GM12878 (cell line): ENCODE results near the gene SFN. TPM values are rescaled to one million over a fixed set of nuclear protein-coding genes. Genes with fewer than 3 reads are reported as not detected.

ENCODE experiments used
- CTCF ChIP-seq, 3 experiments: IDR thresholded peaks in 2 of 3; conservative IDR thresholded peaks in 1 of 3; 2 replicates each; pipeline ENCODE4 v1.5.1; 2011; ENCODE audit warnings: low read depth in 3 of 3, low read length in 3 of 3, mild to moderate bottlenecking in 3 of 3, control low read depth in 2 of 3, moderate library complexity in 2 of 3, inconsistent platforms in 1 of 3, mixed read lengths in 1 of 3; ENCODE audit not compliant: control insufficient read depth in 2 of 3, insufficient read depth in 1 of 3; ENCODE audit errors: extremely low read depth in 1 of 3
- E4F1 ChIP-seq: fragments of 450-650 bp; IDR thresholded peaks from 2 replicates; pipeline ENCODE4 v1.6.1; 2018; ENCODE audit warnings: borderline replicate concordance, mild to moderate bottlenecking; ENCODE audit not compliant: partially characterized antibody
- ELK1 ChIP-seq: IDR thresholded peaks from 2 replicates; pipeline ENCODE4 v1.6.1; 2012; ENCODE audit warnings: low read depth, low read length, improper control_type of control experiment
- IRF3 ChIP-seq: fragments of 450-650 bp; IDR thresholded peaks from 2 replicates; pipeline ENCODE4 v1.6.1; 2014; ENCODE audit warnings: mild to moderate bottlenecking
- KDM1A ChIP-seq: fragments of 200-600 bp; sonication (generic); IDR thresholded peaks from 2 replicates; pipeline ENCODE4 v1.6.1; 2016; ENCODE audit warnings: borderline replicate concordance
- NFIC ChIP-seq: IDR thresholded peaks from 2 replicates; pipeline ENCODE4 v1.6.1; 2012; ENCODE audit warnings: low read depth, mild to moderate bottlenecking, inconsistent platforms, low read length, moderate library complexity
- NFYB ChIP-seq: IDR thresholded peaks from 2 replicates; pipeline ENCODE4 v1.6.1; 2011; ENCODE audit warnings: low read depth, mild to moderate bottlenecking, low read length, improper control_type of control experiment, moderate library complexity; ENCODE audit not compliant: insufficient read depth
- PAX5 ChIP-seq: IDR thresholded peaks from 2 replicates; pipeline ENCODE4 v1.6.1; 2011; ENCODE audit warnings: low read depth, low read length, borderline replicate concordance
- RFX5 ChIP-seq: IDR thresholded peaks from 2 replicates; pipeline ENCODE4 v1.6.1; 2011; ENCODE audit warnings: low read depth, low read length, improper control_type of control experiment
- SMAD5 ChIP-seq: IDR thresholded peaks from 2 replicates; pipeline ENCODE4 v1.6.1; 2016; ENCODE audit warnings: antibody characterized with exemption, low read depth
- SUZ12 ChIP-seq: fragments of 200-600 bp; sonication (generic); IDR thresholded peaks from one replicate; pipeline ENCODE4 v1.6.1; 2018; ENCODE audit warnings: antibody characterized with exemption, mild to moderate bottlenecking; ENCODE audit not compliant: unreplicated experiment
- ZBTB33 ChIP-seq: fragments of 450-650 bp; IDR thresholded peaks from 2 replicates; pipeline ENCODE4 v1.6.1; 2017; ENCODE audit warnings: mild to moderate bottlenecking
- ZNF274 ChIP-seq: IDR thresholded peaks from one replicate; pipeline ENCODE4 v1.8.0; 2011; ENCODE audit not compliant: insufficient read length, insufficient read depth
- ZNF687 ChIP-seq: fragments of 450-650 bp; IDR thresholded peaks from 2 replicates; pipeline ENCODE4 v1.6.1; 2017; ENCODE audit warnings: mild to moderate bottlenecking, moderate library complexity
- polyA plus RNA-seq, 11 experiments: library from polyadenylated mRNA; depleted of rRNA in 4 of 11; unstranded in 6 of 11; stranded (reverse) in 5 of 11; fragments of >200 nt; fragmentation: Nextera tagmentation in 4 of 11; fragmentation: Illumina TruSeq in 1 of 11; extraction: Ambion mirVana in 4 of 11; extraction: Trizol in 1 of 11; gene quantifications; 1 replicate in 1 of 11; 2 replicates in 10 of 11; pipeline versions ENCODE4 v1.2.1 to v1.2.3, GENCODE V29; 2011 to 2016; ENCODE audit warnings: inconsistent platforms in 2 of 11, missing spikeins in 2 of 11, low read depth in 1 of 11
- total RNA-seq, 4 experiments: library from RNA; depleted of rRNA in 3 of 4; stranded (reverse); fragments of >200 nt in 3 of 4; fragmentation: Illumina TruSeq in 1 of 4; extraction: Trizol in 1 of 4; gene quantifications; 2 replicates each; pipeline versions ENCODE4 v1.2.1 to v1.2.3, GENCODE V29; 2013 to 2021

Gene SFN
- total and polyA plus RNA-seq, 10 of the 15 experiments (the other 5 are each of a cell fraction or from before 2014, with no cell fraction given): 0.19 to 2.9 (median 1.0) TPM

GRCh38 chr1:26838474-26839338 is 24.2 kb upstream of the SFN start (continued):
- TF ChIP-seq CTCF (IDR thresholded peaks at IDR 0.05 in 2 of 3, conservative IDR thresholded peaks at IDR 0.05 in 1 of 3; ENCODE audit: control insufficient read depth in 2 of 3, extremely low read depth in 1 of 3, insufficient read depth in 1 of 3, low read depth in 3 of 3, low read length in 3 of 3) (peak in 2 of 3 experiments; percentile 8 to 21; a peak in 2 of 6 replicates), ZNF687 (peak; percentile 98), SMAD5 (no peak), ELK1 (peak; percentile 62), ZNF274 (no peak), IRF3 (no peak), NFYB (0 out of 2 replicates have a peak, but pooled peaks have one; percentile 26), ZBTB33 (no peak), E4F1 (no peak), KDM1A (no peak), SUZ12 (no peak), PAX5 (peak; percentile 80), RFX5 (no peak), NFIC (peak; percentile 79)
